A172 (cell line): Measurements from ENCODE around the gene RAB42. TPM values are rescaled to one million over a fixed set of nuclear protein-coding genes. Genes with fewer than 3 reads are reported as not detected.
A peak's percentile ranks its signal among the peaks of the same experiment; 100 is the strongest.
"Not testable (repeated sequence)": the region's sequence is repeated elsewhere in the genome, so short reads cannot be mapped to it uniquely, and the experiment has no call there.

Experiments
- DNase-seq: peaks from one replicate; pipeline ENCODE4 v3.0.0-alpha.2; 2015; ENCODE audit warnings: low spot score
- total RNA-seq: library from RNA; depleted of rRNA; stranded (reverse); fragments of >200 nt; shearing (Covaris generic); gene quantifications from 2 replicates; pipeline ENCODE4 v1.2.3, GENCODE V29; 2014; rRNA removed

The RAB42 gene, protein sequence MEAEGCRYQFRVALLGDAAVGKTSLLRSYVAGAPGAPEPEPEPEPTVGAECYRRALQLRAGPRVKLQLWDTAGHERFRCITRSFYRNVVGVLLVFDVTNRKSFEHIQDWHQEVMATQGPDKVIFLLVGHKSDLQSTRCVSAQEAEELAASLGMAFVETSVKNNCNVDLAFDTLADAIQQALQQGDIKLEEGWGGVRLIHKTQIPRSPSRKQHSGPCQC
- total RNA-seq: 0.17 TPM in 1 of 2 replicates, not detected in the other

DNA sequence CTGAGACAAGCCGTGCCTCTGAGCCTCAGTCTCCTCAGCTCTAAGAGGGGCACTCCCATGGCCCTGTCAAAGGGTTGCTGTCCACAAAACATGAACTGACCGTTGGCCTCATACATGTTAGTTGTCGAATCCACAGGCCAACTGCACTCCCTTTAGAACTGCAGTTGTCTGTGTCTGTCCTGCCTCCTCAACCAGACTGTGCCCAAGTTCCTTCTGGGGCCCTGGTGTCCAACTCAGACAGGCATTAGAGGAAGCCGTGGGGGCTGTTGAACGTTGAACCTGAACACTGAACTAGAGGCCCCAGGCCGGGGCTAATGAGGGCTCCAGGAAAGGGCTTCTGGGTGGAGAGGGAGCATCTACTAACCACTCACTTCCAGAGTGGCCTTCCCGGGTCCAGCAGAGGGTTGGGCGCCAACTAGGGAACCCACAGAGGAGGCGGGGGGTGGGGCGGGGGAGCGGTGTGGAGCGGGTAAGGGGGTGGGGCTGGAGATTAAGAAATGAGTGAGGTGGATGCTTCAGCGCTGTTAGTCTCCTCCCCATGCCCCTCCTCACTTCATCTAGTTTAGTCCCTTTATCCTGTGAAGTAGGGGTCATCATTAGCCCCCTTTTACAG, at the start of gene RAB42:
Gene RAB42, plus strand, starts transcription at position 558 of the 613 bp plus-strand sequence. CDS start 247 bp downstream, outside the sequence.
- DNase-seq: no peak

DNA sequence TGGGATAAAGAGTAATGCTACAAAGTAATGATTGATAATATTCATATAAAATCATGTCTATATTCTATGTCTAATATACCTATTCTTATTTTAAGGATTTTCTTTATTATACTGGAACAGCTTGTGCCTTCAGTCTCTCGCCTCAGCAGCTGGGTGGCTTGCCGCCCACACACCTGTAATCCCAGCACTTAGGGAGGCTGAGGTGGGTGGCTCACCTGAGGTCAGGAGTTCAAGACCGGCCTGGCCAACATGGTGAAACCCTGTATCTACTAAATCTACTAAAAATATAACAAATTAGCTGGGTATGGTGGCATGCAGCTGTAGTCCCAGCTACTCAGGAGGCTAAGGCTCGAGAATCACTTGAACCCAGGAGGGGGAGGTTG, 46.8 kb upstream of the RAB42 start:
- no peak for DNase-seq

DNA sequence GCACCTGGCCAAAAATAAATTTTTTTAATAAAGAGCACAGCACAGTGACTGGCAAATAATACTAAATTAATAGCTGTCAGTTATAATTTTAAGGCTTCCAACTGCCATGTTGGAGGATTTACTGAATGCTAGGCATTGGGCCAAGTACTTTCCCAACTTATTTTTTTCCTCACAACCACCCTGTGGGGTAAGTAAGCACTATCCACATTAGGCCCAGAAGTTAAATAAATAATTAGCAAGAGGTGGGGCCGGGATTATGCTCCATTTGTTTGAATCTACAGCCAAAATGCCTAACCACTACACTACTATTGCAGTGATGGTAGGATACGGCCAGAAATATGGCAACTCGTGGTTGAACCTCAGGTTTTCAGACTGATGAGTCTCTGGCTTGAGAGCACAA, 43.7 kb upstream of the RAB42 start:
- DNase-seq: no peak

DNA sequence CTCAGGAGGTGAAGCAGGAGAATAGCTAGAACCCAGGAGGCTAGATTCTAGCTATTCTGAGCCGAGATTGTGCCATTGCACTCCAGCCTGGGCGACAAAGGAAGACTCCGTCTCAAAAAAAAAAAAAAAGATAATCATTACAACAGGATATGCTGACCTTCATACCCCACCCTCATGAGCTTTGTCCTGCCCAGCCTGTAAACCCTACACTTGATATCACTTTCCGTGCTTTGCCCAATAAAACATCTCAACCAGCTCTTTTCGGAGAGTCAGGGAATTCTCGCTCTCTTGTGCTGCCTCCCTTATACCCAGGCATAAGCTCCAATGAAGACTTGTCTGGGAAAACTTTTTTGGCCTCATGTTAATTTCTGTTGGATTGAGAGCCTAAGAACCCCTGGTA, 40.7 kb upstream of the RAB42 start:
- DNase-seq: no peak

DNA sequence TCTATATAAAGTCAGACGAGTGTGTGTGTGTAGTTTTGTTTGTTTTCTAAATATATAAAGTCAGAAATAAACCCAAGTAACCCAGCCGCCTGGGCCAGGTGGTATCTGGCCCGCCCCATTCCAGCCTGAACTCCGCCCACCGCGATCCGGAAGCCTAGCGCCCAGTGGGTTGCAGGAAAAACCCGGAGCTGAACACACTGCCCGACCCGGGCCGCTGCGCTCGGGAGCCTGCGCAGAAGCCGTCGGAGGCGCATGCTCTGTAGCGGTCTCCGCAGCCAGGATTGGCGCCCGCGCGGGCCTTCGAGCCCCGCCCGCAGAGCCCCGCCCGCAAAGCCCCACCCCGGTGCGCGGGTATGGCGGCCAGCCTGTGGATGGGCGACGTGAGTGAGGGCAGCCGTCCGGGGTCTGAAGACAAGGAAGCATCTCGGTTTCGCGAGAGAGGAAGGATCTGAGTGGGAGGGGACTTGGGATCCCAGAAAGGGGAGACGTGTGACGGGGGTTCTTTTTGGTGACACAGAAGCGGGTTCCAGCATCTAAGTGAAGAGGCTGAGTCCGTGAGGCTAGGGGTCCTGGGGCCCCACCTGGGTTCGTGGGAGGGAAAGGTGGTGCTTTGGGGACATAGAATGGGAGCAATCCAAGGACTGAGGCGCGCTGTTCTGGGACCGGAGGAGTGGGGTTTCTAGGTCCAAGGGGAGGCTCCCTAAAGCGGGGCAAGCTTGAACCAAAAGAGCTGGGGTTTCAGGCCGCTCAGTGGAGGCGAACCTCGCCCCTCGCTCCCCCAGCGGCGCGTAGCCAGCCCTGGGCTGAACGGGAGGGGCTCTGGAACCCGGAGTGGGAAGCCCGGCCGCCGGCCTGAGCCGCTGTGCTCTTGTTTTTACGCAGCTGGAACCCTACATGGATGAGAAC, 39.1 kb upstream of the RAB42 start, which contains the start of gene TRNAU1AP:
Gene TRNAU1AP, plus strand, starts transcription at position 328 of the 906 bp plus-strand sequence. Its CDS starts 26 bp downstream, at position 354.
- DNase-seq: peak; percentile 83

DNA sequence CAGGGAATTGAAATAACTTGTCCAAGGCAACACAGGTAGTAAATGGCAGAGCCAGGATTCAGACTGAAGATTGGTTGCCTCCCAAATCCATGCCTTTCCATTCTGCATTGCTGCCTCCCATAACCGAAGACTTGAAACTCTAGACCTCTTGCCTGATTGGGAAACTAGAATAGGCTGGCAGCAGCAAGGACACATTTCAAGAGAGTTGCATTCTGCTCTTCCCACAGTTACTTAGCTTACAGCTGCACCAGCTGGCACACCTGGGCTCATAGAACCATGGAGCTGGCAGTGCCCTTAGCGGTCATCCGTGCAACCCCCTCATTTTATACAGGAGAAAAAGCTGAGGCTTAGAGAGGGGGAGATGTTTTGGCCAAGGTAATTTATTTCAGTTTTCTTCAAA, 31.2 kb upstream of the RAB42 start:
- no peak for DNase-seq

DNA sequence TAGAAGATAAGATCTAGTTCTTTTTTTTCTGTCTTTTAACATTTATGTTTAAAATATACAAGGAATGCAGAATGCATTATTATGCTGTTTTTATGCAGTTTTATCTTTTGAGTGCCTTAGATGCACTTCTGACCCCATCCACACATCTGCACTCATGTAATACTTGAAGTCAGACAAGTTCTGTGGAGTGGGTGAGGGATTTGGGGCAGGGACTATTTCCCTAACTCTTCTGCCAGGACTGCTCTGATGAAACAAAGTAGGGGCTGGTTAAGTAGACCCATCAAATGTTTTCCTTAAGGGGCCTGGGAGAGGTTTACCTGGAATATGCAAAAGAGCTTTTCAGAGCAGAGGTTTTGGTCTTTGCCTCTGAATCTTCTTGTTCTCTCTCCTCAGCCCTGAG, 27.8 kb upstream of the RAB42 start:
- no peak for DNase-seq

DNA sequence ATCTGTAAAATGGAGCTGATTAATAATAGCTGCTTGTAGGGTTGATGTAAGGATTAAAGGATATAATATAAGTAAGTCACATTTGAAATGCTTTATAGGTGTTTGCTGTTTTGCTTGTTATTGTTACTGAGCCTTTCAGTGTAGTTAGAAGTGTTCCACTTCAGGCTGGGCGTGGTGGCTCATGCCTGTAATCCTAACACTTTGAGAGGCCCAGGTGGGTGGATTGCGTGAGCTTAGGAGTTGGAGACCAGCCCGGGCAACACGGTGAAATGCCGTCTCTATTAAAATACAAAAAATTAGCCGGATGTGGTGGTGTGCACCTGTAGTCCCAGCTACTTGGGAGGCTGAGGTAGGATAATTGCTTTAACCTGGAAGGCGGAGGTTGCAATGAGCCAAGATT, 27.0 kb upstream of the RAB42 start:
- DNase-seq: no peak

DNA sequence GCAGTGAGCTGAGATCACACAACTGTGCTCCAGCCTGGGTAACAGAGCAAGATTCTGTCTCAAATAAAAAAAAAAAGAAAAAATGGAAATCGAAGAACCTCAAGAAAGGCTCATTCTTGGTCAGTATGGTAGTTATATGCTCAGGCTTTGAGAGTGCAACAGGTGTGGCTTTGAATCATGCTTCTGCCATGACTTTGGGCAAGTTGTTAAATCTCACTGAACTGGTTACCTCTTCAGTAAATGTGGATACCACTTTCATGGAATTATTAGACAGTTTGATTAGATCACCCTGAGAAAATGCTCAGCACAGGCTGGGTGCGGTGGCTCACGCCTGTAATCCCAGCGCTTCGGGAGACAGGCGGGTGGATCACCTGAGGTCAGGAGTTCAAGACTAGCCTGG, 26.3 kb upstream of the RAB42 start:
- DNase-seq: no peak

DNA sequence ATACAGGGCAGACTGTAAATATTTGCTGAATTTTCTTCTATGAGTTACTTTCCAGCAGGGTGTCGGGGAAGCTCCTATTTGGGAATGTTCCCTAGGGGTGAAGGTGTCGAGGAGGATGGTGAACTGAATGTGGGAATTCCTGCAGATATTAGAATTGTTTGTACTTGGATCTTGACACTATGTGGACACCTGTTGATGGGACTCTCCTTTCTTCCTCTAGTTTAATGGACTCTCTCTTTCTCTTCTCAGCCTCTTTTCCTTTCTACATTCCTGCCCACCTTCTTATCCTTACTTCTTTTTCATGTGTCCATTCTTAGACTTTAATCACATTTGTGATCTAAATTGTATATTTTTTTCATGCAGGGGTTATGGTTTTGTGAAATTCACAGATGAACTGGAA, 25.1 kb upstream of the RAB42 start:
- DNase-seq: no peak

DNA sequence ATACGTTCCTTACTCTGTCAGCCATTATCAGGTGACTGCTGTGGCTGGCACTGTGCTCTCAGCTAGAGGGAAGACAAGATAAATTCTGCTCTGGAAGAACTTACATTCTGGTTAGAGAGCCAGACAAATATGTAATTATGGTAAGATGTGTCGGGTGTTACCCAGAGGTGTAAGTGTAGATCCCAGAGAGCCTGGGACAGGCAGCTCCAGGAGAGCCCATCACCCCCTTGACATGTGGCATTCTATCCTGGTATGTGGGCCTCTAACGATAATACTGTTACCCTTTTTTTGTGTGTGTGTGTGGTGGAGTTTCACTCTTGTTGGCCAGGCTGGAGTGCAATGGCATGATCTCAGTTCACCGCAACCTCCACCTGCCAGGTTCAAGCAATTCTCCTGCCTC, 20.2 kb upstream of the RAB42 start:
- no peak for DNase-seq

DNA sequence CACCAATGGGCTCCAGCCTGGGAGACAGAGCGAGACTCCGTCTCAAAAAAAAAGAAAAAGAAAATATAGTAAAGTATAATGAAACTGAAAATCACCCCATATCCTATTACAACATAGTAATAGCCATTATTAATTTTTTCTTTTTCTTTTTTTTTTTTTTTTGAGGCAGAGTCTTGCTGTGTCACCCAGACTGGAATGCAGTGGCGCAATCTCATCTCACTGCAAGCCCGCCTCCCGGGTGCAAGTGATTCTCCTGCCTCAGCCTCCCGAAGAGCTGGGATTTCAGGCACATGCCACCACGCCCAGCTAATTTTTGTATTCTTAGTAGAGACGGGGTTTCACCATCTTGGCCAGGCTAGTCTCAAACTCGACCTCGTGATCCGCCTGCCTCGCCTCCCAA, 19.2 kb upstream of the RAB42 start:
- not testable (repeated sequence) for DNase-seq

DNA sequence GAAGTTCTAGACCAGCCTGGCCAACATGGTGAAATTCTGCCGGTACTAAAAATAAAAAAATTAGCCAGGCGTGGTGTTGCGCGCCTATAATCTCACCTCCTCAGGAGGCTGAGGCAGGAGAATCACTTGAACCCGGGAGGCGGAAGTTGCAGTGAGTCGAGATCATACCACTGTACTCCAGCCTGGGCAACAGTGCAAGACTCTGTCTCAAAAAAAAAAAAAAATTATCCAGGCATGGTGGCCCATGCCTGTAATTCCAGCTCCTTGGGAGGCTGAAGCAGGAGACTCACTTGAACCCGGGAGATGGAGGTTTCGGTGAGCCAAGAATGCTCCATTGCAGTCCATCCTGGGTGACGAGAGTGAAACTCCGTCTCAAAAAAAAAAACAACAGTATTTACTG, 18.5 kb upstream of the RAB42 start:
- DNase-seq: no peak

DNA sequence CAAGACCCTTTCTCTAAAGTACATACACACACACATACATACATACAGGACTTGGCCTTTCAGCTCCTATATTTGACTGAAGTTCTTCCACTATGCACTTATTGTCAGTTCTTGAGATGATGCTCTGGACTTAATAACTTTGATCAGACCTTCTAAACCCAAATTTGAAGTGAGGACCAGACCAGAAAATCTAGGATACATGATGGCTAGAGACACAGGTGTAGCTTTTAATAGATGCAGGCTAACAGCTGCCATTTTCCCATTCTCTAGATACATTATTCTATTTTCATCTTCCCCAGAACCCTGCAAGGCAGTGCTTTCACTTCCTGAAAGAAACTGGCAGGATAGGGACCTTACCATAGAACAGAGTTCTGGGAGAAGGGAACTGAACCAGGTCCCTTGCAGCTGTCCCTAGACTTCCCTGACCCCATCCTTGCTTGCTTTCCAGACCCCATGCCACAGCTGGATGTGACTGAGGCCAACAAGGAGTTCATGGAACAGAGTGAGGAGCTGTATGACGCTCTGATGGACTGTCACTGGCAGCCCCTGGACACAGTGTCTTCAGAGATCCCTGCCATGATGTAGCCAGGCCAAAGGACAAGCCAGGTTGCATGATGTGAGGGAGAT, 14.9 kb upstream of the RAB42 start:
- DNase-seq: no peak

DNA sequence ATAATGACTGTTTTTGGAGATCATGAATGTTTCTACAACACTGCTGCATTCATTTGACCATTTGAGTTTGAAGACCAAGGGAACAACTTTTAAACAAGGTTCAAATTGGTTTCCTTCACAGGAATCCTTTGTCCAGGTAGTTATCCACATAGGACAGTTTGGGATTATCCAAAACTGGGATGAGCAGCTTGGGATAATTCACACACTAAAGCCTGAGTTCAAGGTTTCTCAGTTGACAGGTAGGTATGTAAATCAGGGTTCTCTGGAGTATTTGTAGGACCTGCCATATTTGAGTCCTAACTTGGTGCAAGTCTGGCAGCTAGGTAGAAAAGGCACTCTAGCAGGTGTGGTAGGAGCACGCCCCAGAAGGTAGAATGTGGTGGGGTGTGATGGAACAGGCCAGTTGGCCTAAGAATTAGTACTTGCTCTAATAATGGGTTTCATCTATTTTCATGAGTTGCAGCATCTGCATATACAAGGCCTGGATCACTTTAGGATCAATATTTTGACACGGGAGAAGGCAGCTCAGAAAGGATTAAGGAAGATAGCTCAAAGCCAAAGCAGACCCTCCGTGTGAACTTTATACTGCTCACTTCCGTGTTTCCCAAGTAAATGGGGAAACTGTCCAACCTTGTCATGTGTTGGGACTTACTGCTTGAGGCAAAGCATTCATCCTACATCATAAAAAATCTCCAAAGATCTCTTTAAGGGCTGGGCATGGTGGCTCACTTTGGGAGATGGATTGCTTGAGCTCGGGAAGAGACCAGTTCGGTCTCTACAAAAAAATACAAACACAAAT, 14.1 kb upstream of the RAB42 start:
- DNase-seq: no peak

DNA sequence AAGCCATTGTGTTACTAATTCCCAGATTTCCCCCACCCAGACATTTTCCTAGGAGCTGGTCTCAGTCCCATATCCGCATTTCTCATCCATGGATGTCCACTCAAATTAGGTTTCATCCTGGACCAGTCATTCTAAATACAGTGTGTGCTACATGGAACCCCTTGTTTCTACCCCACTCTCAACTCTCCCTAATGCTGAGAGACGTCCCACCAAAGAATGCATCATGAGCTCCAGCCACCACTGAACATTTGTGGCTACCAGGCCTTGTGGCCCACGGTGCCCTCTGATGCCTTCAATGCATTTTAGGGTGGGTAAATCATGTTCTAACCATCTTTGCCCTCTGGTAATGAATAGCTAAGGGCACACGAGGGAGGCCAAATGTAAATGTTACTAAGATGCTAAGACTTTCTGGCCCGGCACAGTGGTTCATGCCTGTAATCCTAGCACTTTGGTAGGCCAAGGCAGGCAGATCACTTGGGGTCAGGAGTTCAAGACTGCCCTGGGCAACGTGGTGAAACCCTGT, 13.3 kb upstream of the RAB42 start:
- DNase-seq: no peak

DNA sequence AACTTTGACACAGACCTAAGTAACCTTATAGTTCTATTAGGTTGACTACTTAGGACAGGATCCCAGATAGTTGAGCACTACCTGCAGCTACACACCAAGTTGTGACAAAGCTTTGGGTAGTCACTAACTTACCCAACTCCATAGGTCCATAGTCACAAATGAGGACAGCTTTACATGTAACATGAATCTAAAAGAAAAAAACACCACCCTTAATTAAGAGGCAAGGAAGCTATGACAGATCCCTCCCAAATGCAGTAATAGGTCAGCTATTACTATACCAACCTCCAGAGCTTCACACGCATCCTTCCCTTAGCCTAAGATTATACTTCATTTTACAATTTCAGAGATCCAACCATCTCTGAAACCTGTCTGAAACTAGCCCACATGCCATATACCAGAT, 12.7 kb upstream of the RAB42 start:
- no peak for DNase-seq

DNA sequence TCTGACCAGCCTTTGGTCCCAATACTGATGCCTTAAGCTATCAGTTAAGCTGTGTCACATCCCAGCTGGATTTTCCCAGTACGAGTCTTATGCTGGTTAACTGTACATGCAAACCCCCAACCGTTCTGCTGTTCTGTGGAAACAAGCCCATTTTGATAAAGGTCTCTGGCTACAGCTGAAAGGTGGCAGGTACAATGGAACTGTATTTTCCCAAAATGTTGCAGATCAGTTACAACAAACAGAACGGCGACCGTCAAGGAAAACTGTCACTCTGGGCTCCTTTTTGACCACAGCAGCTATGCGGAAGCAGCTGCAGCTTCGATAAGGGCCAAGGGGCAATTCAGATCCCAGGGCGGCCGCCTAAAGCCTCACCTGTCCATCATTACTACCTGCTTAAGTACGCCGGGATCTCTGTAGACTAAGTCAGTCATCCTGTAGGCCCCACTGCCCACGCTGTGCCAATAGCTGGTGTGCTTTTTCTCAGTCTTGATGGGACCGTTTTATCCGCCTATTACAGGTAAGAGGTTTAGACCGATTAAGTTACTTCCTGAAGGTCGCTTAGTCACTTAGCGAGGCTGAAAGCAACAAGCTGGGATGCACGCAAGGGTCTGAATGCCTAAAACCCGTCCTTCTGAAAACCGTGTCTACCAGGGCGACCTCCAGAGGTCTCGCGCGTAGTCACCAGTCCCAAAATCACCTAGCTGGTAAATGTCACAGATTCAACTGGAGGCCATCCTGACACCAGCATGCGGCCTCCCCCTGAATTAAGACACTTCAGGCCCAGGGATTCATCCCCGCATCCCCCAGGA, 11.1 kb upstream of the RAB42 start:
- DNase-seq: no peak

DNA sequence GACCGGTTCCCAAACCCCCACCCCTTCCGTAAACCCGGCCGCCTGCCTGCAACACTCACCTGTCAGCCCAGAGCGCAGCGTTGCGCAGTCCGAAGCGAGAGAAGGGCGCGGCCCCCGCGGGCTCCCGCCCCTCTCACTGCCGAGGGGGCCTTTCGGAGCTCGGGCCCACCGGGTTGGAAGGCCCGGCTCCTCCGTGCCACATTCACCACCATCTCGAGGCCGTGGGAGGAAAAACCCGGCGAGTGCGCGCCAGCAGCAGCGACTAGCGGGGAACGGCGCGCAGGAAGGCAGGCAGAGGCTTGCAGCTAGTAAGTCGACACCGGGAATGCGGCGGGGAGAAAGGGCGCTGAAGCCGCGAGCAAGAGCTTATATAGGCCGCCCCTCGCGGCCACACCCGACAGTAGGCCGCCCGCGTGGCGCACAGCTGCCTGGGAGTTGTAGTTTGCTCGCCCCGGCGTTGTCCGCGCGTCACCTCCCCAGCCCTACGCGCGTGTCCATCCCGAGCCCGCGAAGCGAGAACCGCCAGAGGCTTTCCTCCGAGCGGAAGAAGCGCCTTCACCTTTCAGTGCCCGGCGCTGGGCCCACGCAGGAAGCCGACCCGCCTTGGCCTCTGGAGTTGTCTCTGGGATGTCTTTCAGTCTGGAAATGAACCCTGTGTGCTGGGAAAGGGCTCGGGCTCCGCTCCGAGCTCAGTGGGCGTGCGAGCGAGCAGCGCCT, 10.4 kb upstream of the RAB42 start:
- DNase-seq: peak; percentile 81

DNA sequence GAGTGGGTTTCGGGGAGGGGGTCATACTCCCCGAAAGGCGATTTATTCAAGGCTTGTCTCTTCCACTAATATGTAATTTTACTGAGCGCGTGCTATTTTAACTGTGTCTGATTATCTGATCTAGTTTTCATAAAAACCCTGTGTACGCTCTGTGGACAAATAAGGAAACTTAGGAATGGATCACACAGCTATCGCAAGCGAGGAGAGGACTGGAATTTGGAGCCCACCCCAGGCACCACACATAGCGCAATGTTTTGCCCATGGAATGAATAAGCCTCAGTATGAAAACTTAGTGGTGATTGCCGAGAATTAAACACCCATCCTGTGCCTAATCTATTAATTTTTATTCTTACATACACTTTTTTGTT, 9.8 kb upstream of the RAB42 start:
- DNase-seq: no peak
